Activated CD4-positive, alpha-beta T cell treated with anti-CD3 and anti-CD28 coated beads for 48 hours (primary cell): ENCODE results near the gene TLCD1.
"Not testable (repeated sequence)": the region's sequence is repeated elsewhere in the genome, so short reads cannot be mapped to it uniquely, and the experiment has no call there.

Source experiments
- DNase-seq: peaks from one replicate; pipeline ENCODE4 v3.0.0-alpha.2; 2020

TLCD1 gene

GRCh38 chr17:28746611-28747050 lies 20.6 kb upstream of the TLCD1 start:
- DNase-seq = no peak

- no peak for DNase-seq
Measured at GRCh38 chr17:28745786-28746411, 19.9 kb upstream of the TLCD1 start.

- peak; percentile 42 for DNase-seq
Measured at GRCh38 chr17:28744972-28745785, 19.1 kb upstream of the TLCD1 start.

- peak; percentile 78 for DNase-seq
Measured at GRCh38 chr17:28744104-28744971, 18.3 kb upstream of the TLCD1 start.

GRCh38 chr17:28743243-28744103 lies 17.4 kb upstream of the TLCD1 start, which contains the start of gene TRAF4:
TSS of gene TRAF4 (plus strand) at chr17:28744011. CDS start at chr17:28744113, 102 bp downstream.
- peak; percentile 85 for DNase-seq

GRCh38 chr17:28741358-28742349 lies 15.6 kb upstream of the TLCD1 start:
- no peak for DNase-seq

- no peak for DNase-seq
Measured at GRCh38 chr17:28740406-28741357, 14.6 kb upstream of the TLCD1 start.

- DNase-seq = peak; percentile 47
Measured at GRCh38 chr17:28738680-28739384, 12.8 kb upstream of the TLCD1 start.

GRCh38 chr17:28737770-28738679 lies 12.0 kb upstream of the TLCD1 start:
- DNase-seq = no peak

- DNase-seq = no peak
Measured at GRCh38 chr17:28737316-28737715, 11.3 kb upstream of the TLCD1 start.

- not testable (repeated sequence) for DNase-seq
Measured at GRCh38 chr17:28735913-28736769, 10.1 kb upstream of the TLCD1 start.

- DNase-seq = no peak
Measured at GRCh38 chr17:28735242-28735722, 9.2 kb upstream of the TLCD1 start.

- DNase-seq = no peak
Measured at GRCh38 chr17:28734712-28735241, 8.7 kb upstream of the TLCD1 start.

- no peak for DNase-seq
Measured at GRCh38 chr17:28733346-28733745, 7.3 kb upstream of the TLCD1 start.

- no peak for DNase-seq
Measured at GRCh38 chr17:28729950-28730330, 3.9 kb upstream of the TLCD1 start.
